Activated T-cell treated with anti-CD3 and anti-CD28 coated beads for 24 hours (primary cell): ENCODE results near the gene TAT.

ENCODE experiments used
- DNase-seq: peaks from one replicate; pipeline ENCODE4 v3.0.0-alpha.2; 2020; ENCODE audit warnings: low read depth

The TAT gene

DNA sequence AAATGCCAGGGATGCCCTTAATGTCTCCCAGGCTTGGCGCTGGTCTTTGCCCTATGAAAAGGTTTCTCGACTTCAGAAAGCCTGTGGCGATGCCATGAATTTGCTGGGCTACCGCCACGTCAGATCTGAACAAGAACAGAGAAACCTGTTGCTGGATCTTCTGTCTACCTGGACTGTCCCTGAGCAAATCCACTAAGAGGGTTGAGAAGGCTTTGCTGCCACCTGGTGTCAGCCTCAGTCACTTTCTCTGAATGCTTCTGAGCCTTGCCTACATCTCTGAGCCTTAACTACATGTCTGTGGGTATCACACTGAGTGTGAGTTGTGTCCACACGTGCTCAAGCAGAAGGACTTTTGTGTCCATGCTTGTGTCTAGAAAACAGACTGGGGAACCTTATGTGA is 39.2 kb downstream of the TAT start:
- peak; percentile 7 for DNase-seq

DNA sequence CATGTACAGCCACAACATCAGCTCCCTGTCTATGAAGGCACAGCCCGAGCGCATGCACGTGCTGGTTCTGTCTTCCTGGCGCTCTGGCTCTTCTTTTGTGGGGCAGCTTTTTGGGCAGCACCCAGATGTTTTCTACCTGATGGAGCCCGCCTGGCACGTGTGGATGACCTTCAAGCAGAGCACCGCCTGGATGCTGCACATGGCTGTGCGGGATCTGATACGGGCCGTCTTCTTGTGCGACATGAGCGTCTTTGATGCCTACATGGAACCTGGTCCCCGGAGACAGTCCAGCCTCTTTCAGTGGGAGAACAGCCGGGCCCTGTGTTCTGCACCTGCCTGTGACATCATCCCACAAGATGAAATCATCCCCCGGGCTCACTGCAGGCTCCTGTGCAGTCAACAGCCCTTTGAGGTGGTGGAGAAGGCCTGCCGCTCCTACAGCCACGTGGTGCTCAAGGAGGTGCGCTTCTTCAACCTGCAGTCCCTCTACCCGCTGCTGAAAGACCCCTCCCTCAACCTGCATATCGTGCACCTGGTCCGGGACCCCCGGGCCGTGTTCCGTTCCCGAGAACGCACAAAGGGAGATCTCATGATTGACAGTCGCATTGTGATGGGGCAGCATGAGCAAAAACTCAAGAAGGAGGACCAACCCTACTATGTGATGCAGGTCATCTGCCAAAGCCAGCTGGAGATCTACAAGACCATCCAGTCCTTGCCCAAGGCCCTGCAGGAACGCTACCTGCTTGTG is 40.0 kb downstream of the TAT start:
- no peak for DNase-seq

DNA sequence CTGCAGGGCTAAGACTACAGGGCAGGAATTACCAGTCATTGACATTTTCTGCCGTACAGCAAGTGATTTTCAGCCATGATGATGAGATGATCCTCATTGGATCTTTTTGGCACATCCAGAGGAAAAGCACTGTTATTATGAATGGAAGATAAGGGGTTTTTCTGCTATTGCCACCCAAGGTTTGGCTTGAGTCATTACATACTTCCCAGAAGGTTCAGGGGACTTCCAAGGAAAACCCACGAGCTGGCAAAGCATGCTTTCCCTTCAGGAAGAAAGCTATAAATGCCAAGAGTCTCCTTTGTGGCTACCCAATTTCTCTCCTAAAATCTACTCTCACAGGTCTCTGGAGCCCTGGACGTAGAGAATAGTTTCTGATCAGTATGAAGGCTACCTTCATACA is 44.5 kb downstream of the TAT start:
- DNase-seq, result no peak

DNA sequence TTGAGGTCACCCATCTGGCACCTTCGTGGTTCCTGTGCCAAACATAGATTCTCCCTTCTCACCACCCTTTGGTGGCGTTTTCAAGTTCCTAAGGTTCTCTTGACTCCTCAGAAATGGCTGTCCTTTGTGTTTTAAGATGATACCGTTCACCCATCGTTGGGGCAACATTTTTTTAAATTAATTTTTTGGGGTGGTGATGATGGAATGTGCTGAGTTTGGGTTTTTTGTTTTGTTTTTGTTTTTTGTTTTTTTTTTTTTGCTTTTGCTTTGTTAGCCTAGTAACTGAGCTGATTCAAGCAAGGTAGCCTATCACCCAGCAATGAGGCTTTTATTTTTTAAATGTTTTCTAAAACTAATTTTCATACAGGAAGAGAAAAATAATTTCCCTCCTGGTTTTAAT is 48.0 kb downstream of the TAT start:
- DNase-seq, result no peak

DNA sequence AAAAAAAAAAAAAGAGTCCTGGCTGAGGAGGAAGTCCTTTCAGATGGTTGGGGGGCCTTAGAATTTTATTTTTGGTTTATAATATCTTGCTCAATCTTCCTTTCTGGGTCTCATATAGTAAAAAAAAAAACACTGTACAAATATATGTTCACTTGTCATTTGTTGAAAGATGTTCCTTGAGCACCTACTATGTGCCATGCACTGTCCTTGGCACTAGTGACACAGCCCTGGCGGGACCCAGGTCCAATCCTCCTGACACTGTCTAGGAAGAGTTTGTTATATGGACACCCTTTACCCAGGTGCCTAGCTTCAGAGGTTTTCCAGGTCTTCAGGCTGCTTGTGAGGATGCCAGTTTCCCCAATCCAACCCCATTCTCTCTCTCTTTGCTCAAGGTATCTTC is 48.6 kb downstream of the TAT start:
- no peak for DNase-seq

DNA sequence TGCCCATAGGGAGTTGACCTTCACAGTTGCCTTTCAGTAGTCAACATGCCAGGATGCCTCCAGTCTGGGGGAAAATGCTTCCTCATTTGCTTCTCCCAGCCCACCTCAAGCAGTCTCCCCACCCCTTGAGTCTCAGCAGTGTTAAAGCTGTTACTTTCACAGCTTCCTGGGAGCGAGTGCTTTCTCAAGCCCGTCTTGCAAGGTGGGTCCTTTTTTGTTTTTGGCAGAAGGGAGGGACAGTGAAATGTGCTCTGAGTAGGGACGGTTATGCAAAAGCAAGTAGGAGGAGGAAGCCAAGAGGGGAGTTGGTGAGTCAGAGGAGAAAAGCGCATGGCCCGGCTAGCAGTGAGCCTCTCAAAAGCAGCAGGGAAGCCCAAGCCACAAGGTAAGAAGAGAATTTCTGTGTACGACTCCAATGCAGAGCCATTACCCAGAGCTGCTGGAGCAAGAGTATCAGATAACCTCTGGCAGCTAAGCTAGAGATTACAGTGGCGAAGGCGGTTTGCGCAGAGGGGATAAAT is 50.7 kb downstream of the TAT start, which contains the start of gene CHST4:
Gene CHST4, plus strand, starts transcription at position 316 of the 521 bp plus-strand sequence. CDS start 10,252 bp downstream, outside the sequence.
- DNase-seq, result no peak

DNA sequence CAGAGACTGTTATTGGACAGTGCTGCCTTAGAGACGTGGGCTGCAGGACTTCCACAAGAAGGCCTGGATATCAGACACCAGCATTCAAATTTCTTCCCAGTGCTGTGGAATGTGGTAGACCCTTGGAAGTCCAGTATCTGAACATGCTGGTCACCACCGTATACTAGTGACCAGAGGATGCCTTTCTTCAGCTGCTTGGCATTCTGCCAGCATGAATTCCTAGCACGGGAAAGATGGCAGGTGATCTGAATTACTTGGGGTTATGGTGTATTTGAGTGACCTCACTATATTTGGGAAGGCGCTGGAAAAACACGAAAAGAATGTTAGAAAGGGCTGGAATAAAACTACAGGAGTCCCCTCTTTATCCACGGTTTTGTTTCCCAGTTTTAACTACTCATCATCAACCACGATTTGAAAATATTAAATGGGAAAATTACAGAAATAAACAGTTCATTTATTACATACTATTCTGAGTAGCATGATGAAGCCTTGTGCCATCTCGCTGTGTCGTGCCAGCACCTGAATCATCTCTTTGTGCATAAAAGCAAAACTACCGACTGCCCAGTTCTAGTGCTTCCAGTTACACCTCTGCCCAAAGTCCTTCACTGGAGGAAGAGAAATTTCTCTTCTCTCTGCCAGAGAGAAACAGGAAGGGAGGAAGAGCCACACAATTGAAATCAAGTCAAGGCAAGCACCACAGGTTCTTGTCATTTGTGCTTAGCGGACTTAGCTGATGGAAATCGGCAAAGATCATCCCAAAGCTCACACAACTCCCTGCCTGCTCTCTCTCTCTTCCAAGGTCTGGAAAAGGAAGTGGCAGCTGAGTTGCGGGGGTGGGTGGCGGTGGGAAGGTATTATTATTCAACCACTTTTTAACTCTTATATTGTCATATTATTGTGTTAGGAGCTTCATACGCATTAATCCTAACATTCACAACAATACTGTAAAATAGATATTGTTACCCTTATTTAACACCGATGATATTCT is 52.0 kb downstream of the TAT start:
- no peak for DNase-seq

DNA sequence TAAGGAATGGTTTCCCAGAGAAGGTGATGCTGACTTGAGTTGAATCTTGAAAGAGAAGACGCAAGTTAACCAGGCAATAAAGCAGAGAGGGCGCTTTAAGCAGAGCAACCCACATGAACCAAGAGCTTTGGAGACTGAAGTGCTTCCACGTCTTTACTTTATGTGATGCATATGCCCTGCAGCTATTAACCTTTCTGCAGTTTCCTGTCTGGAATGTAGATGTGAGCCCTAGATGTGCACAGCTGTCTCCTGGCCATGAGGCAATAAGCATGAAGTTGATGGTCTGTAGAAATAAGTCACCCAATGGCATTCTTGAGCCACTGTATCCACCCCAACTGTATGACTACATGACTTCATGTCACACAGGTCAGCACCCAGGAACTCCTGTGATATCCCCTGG is 56.3 kb downstream of the TAT start:
- DNase-seq, result no peak
